Large intestine (tissue), 3 donors: Measurements from ENCODE around the gene RNF144A. TPM values are rescaled to one million over a fixed set of nuclear protein-coding genes. Genes with fewer than 3 reads are reported as not detected.

Experiments used
- DNase-seq, 2 donors: peaks; one replicate each; pipeline versions ENCODE4 v3.0.0 to v3.0.0-alpha.2; 2013
- H3K27ac ChIP-seq: one replicate; pipeline ENCODE4 v1.5.1; 2013; ENCODE audit warnings: low read length
- H3K27me3 ChIP-seq: 2 replicates; pipeline ENCODE4 v1.6.1; 2013; ENCODE audit warnings: low read length; ENCODE audit not compliant: control insufficient read depth, insufficient read depth
- H3K36me3 ChIP-seq: 2 replicates; pipeline ENCODE4 v1.6.1; 2013; ENCODE audit warnings: low read length; ENCODE audit not compliant: control insufficient read depth, insufficient read depth
- H3K4me1 ChIP-seq: one replicate; pipeline ENCODE4 v1.6.1; 2013; ENCODE audit warnings: low read length; ENCODE audit not compliant: control insufficient read depth, insufficient read depth
- H3K4me3 ChIP-seq: one replicate; pipeline ENCODE4 v1.5.1; 2013; ENCODE audit warnings: low read length
- H3K9me3 ChIP-seq: one replicate; pipeline ENCODE4 v1.6.1; 2013; ENCODE audit warnings: mild to moderate bottlenecking, low read depth, low read length, moderate library complexity; ENCODE audit not compliant: control insufficient read depth
- WGBS: methylation state at CpG from one replicate; pipeline ENCODE4 v1.1.5; 2013; ENCODE audit warnings: low lambda C conversion rate; ENCODE audit not compliant: insufficient coverage; 5-methylcytosine and 5-hydroxymethylcytosine counted together
- polyA plus RNA-seq: library from polyadenylated mRNA; unstranded; fragments of 120-200 nt; gene quantifications from one replicate; pipeline ENCODE4 v1.2.1, GENCODE V29; 2013

Gene RNF144A
- polyA plus RNA-seq, 1 donor: 7.2 TPM

GRCh38 chr2:6971502-6971901, 54.3 kb downstream of the RNF144A start:
- Histone ChIP-seq H3K9me3 (no peaks in the 10 kb centered on the region), H3K4me3 (no peak overlapping the region), H3K4me1 (no peaks in the 10 kb centered on the region), H3K27me3 (no peaks in the 10 kb centered on the region), H3K36me3 (no peaks in the 10 kb centered on the region), H3K27ac (no peak overlapping the region)
- no peak for DNase-seq
- no CpG with 5 or more reads among the region's 2 CpGs for WGBS

GRCh38 chr2:6972067-6972710, 55.0 kb downstream of the RNF144A start:
- H3K27ac ChIP-seq: no peak overlapping the region
- no peak overlapping the region for H3K4me3 ChIP-seq
- no peaks in the 10 kb centered on the region for H3K9me3 ChIP-seq
- H3K36me3 ChIP-seq: no peaks in the 10 kb centered on the region
- H3K27me3 ChIP-seq: no peaks in the 10 kb centered on the region
- no peaks in the 10 kb centered on the region for H3K4me1 ChIP-seq
- 100% methylated on average over 1 of the region's 5 CpGs for WGBS
- no peak for DNase-seq

GRCh38 chr2:6973895-6974545, 56.8 kb downstream of the RNF144A start:
- no CpG with 5 or more reads among the region's 7 CpGs for WGBS
- Histone ChIP-seq H3K9me3 (no peaks in the 10 kb centered on the region), H3K4me3 (no peak overlapping the region), H3K36me3 (no peaks in the 10 kb centered on the region), H3K27ac (no peak overlapping the region), H3K4me1 (no peaks in the 10 kb centered on the region), H3K27me3 (no peaks in the 10 kb centered on the region)
- DNase-seq: no peak

DNA sequence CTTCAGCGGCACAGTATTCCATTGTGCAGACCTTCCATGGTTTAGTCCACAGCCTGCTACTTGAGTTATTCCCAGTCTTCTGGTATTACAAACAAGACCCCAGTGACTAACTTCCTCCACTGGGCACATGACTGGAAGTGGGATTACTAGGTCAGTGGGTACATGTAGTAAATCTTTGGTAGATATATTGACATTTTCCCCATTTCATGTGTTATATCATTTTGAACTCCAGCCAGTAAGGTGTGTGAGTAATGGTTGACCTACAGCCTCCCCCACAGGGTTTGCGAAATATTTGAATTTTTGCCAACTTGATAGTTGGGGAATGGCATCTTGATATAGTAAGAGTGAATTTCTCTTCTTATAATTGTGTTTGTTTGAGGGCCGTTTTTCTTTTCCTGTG, 58.8 kb downstream of the RNF144A start:
- Histone ChIP-seq H3K36me3 (no peaks in the 10 kb centered on the region), H3K4me3 (no peak overlapping the region), H3K27ac (no peak overlapping the region), H3K4me1 (no peaks in the 10 kb centered on the region), H3K9me3 (peaks cover 3% of the 10 kb centered on the region), H3K27me3 (no peaks in the 10 kb centered on the region)
- 80% methylated on average over 1 of the region's 3 CpGs for WGBS
- DNase-seq: no peak

DNA sequence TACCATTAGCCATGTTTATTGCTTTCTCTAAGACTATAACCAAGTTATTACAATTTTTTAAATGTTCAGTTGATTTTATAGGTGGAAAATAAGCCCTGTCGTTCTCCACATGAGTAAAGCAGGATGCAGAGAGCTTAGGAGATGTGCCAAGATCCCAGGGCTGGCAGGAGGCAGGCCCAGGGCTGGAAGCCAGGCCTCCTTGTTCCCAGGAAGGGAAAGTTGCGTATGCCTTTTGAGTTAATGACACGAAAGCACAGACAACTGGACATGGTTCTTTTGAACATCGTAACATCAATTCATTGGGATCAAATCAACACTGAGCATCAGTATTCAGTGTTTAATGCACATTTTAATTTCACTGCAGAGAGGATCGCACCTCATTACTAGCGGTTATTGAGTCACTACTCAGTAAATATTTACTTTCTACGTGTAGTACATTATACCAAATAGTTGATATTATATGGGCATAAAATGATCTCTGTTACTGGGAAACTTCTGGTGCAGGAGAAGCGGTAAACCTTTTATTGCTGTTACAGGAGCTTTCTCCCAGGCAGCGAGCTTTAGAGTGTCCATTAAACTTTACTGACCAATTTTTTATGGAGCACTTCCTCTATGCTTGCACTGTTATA, 60.0 kb downstream of the RNF144A start:
- no peak for DNase-seq
- WGBS: no CpG with 5 or more reads among the region's 9 CpGs
- no peaks in the 10 kb centered on the region for H3K27me3 ChIP-seq
- H3K27ac ChIP-seq: no peak overlapping the region
- no peak overlapping the region for H3K4me3 ChIP-seq
- H3K9me3 ChIP-seq: peaks cover 3% of the 10 kb centered on the region
- H3K4me1 ChIP-seq: no peaks in the 10 kb centered on the region
- no peaks in the 10 kb centered on the region for H3K36me3 ChIP-seq

GRCh38 chr2:6977786-6978185, 60.6 kb downstream of the RNF144A start:
- no peak for DNase-seq
- no peaks in the 10 kb centered on the region for H3K27me3 ChIP-seq
- no peak overlapping the region for H3K27ac ChIP-seq
- H3K36me3 ChIP-seq: no peaks in the 10 kb centered on the region
- peaks cover 3% of the 10 kb centered on the region for H3K9me3 ChIP-seq
- no CpG with 5 or more reads among the region's 4 CpGs for WGBS
- H3K4me3 ChIP-seq: no peak overlapping the region
- H3K4me1 ChIP-seq: no peaks in the 10 kb centered on the region

GRCh38 chr2:6978991-6979390, 61.8 kb downstream of the RNF144A start:
- WGBS: no CpG with 5 or more reads among the region's 3 CpGs
- no peak for DNase-seq
- no peaks in the 10 kb centered on the region for H3K4me1 ChIP-seq

DNA sequence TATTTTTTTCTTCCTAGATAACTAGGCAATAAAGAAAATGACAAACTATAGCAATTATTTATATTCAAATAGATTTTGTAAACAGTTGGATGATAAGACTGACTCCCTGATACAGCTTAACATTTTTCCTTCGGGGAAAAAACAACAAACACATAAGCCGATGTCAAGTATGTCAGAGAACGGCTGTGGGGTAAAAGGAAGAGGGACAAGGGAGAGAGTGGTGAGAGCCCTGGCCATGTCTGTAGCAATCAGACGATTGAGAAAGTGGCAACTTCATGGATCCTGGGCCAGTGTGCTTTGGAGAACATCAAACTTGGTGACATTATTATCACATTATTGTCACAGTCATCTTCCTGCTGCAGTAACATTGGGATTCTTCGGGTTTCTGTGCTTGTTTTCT, 65.2 kb downstream of the RNF144A start:
- Histone ChIP-seq H3K4me1 (no peaks in the 10 kb centered on the region), H3K9me3 (peaks cover 3% of the 10 kb centered on the region), H3K36me3 (no peaks in the 10 kb centered on the region), H3K4me3 (no peak overlapping the region), H3K27me3 (no peaks in the 10 kb centered on the region), H3K27ac (no peak overlapping the region)
- no peak for DNase-seq
- no CpG with 5 or more reads among the region's 5 CpGs for WGBS

More at GRCh38 chr2:6978991-6979390, 61.8 kb downstream of the RNF144A start:
- Histone ChIP-seq H3K27ac (no peak overlapping the region), H3K9me3 (peaks cover 3% of the 10 kb centered on the region), H3K36me3 (no peaks in the 10 kb centered on the region), H3K4me3 (no peak overlapping the region), H3K27me3 (no peaks in the 10 kb centered on the region)

DNA sequence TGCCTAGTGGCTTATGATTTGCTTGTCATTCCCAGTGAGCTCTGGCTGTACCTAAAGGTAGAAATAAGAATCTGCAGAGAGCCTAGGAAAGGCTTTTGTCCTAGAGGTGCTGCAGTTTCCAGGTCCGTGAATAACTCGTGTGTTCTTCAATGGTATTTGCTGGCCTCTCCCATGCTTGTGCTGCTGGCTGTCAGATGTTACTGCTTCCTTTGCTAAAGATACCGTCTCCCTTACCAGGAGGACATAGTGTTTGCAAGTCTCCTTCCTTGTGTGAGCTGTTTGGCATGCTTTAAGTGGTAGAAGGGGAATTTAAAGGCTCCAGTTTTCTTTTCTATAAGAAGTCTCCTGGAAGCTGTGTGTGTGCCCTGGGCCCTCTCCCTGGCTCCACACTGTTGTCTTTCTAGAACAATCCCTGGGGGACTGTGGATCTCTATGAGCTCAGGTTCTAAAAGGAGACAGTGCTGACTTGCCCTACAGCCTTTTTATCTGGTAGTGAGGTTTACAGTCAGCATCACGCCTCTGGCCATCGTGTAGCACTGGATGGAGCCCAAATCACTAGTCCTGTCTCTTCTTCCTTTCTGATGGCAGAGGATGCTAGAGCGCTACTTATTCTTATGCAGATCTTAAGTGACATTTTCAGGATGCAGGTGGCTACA, 65.8 kb downstream of the RNF144A start:
- Histone ChIP-seq H3K27me3 (no peaks in the 10 kb centered on the region), H3K36me3 (no peaks in the 10 kb centered on the region), H3K27ac (no peak overlapping the region), H3K4me3 (no peak overlapping the region), H3K9me3 (peaks cover 3% of the 10 kb centered on the region), H3K4me1 (no peaks in the 10 kb centered on the region)
- no CpG with 5 or more reads among the region's 6 CpGs for WGBS
- DNase-seq: no peak

GRCh38 chr2:6986301-6986911, 69.2 kb downstream of the RNF144A start:
- Histone ChIP-seq H3K27me3 (no peaks in the 10 kb centered on the region), H3K9me3 (no peaks in the 10 kb centered on the region), H3K27ac (no peak overlapping the region), H3K4me1 (no peaks in the 10 kb centered on the region), H3K36me3 (no peaks in the 10 kb centered on the region), H3K4me3 (no peak overlapping the region)
- DNase-seq: no peak
- no CpG with 5 or more reads among the region's 3 CpGs for WGBS
